GM18951 (cell line): ENCODE results near the gene CHAT.

Experiments
- POLR2A ChIP-seq: IDR thresholded peaks from 4 replicates; pipeline ENCODE4 v1.6.1; 2011; ENCODE audit warnings: mild to moderate bottlenecking; ENCODE audit not compliant: insufficient read length, insufficient read depth; ENCODE audit errors: extremely low read depth
- in situ Hi-C: fragments of 300-500 bp; cut with MboI; formaldehyde crosslinking; loops from one replicate; pipeline ENCODE4 v1.12.0; 2022; ENCODE audit warnings: low sequenced_read_pairs, mixed read lengths, inconsistent platforms; ENCODE audit not compliant: unreplicated experiment

The CHAT gene

DNA sequence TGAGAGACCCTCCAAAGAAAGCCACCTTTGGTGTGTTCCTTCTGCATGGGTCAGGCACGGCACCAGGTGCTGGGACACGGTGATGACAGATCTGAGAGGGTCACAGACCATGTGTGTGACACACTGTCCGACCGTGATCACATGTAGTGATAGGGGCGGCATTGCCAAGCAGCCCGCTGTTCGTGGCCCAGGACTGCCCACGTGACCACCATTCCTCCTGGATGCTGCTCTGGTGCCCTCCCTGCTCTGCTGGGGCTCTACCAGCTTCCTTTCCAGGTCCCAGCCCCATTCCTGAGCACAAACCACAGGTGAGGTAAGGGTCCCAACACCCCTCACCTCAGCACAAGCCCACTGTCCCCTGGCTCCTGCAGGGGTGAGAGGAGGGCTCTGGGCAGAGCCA lies 13.8 kb upstream of the CHAT start:
- TF ChIP-seq POLR2A = no peak
- in situ Hi-C loops = no loop called here

DNA sequence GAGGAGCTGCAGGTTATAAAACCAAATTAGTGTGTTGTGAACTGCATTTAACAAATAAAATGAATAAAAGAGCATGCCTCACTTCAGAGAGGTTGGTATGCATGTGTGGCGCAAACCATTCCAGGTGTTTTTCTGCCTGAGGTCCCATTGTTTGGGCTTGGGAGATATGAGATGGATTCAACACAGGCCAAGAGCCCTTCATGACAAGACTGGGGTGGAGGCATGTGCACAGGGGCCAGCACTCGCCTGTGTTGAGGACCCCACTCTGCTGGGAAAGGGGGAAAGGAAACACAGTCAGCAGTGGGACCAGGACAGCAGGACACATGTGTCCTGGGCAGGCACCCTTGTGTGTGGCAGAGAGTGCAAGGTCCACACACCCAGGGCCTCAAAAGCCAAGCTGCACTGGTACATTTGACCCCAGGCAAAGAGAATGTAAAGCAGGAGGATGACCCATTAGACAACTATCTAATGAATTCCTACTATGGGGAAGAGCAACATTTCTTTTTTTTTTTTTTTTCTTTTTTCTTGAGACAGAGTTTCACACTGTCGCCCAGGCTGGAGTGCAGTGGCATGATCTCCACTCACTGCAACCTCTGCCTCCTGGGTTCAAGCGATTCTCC lies 12.9 kb upstream of the CHAT start:
- TF ChIP-seq POLR2A = no peak
- in situ Hi-C loops = no loop called here

DNA sequence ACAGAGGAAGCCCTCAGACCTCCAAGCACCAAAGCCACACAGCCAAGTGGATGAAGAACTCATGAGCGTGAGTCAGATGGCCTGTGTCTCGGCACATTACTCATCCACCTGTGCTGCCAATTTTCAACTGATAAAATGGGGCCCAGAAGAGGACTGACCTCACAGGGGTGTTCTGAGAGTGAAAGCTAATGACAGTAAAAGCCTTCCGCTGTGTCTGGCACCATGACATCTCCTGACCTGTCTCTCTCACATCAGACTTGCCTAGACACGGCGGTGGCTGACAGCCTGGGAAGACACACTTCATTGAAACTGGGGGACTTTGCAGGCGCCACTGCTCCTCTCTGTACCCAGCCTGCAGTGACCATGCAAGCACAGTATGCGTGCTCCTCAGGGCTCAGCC lies 12.0 kb upstream of the CHAT start:
- TF ChIP-seq POLR2A = no peak
- in situ Hi-C loops = no loop called here

DNA sequence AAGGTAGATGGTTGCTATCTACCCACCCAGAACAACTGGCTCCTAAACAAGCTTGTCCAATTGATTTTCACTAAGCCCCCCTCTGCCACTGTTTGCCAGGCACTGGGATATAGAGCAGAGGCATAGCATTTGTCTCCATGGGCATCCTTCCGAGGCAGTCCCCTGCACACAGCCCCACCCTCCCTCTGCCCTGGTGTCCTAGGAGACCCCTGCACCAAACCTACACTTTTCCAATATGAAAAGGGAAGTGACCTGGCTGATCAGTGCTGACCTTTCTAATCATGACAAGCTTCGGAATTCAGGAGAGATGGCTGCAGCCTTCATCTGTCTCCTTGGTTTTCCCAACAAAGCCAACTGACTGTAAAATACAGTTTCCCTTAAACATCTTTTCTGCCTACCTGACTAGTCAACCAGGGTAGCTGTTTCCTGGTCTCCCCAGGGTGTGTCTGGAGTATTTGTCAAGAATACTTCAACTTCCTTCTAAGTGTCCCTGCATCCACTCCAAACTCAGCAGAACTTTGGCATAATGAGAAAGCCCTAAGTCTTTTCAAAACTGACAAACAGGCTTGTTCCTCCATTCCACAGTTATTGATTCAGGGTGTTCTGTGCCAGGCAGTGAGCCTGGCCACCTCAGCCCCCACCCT lies 11.3 kb upstream of the CHAT start:
- no peak for TF ChIP-seq POLR2A
- in situ Hi-C loops = no loop called here

DNA sequence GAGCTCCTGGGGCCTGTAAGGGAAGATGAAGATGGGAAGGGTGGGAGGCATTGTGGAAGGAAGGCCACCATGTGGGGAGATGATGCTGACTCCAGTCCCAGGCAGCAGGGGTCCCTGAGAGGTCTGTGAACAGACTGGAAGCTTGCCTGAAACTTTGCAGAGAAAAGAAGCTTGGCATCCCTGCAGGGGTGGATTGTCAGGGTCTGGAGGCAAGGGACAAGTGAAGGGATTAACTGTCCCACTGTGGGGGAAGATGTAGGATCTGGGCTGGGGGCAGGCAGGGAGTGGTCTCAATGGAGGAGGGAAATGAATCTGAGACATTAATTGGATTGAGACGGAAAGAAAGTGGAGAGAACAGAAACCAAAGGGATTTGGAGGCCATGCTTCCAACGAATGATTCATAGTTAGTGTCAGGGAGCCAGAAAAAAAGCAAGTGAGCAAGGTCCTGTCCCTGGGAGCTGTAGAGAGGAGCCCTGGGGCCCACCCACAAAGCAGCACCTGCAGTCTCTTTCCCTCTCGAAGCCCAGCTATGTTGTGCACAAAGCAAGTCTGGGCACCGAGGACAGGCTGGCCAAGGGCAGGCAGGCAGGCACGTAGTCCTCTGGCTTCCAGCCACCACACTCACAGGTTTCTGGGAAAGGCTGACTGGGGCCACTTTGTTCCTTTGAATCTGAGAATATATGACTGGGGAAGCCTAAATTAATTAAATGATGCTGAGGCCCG lies 8.5 kb upstream of the CHAT start:
- no peak for TF ChIP-seq POLR2A
- in situ Hi-C loops = no loop called here

DNA sequence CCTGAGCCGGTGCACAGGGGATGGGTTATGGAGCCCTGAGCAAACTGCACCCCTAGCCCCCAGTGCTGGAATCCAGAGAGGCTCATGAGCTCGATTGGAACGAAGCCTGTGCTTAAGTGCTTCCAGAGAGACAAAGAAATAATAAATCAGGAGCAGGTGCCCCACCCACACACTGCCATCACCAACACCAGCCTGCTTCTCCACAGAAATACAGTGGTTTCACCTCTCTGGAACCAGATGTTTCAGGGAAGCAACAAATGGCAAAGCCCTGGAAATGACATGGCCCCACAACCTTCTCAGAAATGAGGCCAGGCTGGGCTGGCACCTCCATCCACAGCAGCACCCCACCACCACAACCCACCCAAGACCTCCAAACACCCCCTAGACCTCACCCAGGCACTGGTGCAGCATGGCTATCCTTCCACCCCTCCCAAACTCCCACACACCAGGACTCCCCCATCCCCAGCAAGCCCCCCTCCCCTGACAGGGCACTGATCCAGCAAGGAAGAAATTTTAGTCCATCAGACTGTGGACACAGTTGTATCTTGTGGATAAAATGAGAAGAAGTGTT lies 7.8 kb upstream of the CHAT start:
- no peak for TF ChIP-seq POLR2A
- in situ Hi-C loops = no loop called here

DNA sequence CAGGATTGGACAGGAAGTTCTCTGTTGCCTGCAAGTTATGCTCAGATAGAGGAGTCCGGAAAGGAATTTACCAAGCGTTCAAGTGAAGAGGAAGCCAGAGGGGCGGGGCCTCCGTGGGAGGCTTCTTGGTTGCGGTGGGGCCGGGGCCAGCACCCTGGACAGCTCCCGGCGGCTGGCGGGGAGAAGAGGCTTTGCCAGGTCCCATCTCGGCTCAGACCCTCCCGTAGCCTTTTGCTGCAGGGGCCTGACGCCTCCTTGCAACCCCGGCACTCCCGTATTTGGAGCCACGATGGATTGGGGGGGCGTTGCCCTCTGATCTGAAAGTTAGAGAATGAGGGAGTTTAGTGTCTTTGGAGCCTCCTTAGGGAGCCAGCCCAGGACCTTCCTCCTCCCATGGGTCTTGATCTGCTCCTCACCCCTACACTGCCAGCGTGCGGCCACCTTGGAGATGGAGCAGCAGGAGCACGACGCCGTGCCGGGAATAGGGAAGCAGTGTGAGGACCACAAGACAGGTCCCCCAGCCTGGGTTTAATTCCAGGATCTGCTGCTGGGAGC lies 6.8 kb upstream of the CHAT start:
- no peak for TF ChIP-seq POLR2A
- in situ Hi-C loops = no loop called here

DNA sequence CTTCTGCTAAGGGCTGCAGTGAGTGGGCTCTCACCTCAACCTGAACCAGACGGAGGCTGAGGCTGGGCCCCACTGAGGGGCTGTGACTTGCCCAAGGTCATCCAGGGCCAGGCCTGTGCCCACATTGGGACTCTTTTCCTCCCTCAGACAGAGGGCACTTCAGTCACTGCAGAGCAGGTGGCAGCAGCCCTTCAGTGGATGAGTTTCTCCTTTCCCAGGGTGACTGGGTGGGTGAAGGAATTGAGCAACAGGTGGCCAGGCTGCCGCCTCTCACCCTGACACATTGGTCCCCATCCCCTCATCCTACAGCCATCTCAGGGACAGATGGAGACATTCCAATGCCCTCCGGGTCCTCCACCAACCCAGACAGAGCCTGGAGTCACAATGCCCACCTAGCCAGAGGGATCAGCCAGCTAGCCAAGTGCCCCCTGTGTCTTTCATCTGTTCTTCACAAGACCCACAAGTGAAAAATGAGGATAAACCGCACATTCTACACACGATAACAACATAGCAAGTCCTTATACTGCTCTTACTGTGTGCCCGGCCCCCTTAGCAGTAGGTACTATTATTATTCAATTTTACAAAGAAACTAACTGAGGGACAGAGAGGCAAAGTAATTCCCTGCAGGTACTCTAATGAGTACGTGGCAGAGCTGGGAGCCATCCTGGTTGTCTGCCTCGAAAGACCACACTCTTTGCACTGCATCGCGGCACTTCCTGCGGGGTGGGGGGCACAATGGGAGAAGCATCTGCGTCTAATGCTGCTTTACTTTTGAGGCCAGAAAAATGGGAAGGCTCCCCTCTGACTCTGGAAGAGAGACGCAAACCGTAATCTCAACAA lies 5.5 kb upstream of the CHAT start:
- in situ Hi-C loops = no loop called here
- no peak for TF ChIP-seq POLR2A

DNA sequence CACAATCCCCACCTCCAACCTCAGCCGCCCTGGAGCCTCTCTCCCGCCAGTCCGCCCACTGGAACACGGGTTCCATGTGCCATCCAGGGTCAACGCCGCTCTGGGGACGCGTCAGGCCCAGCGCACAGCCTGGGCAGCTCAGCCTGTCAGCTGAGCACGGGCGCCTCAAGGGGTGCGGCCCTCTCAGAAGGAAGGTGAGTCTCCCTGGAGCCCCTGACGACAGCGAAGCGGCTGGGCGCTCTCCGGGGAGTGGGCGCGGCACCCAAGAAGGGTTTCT lies 4.9 kb upstream of the CHAT start:
- in situ Hi-C loops = no loop called here

DNA sequence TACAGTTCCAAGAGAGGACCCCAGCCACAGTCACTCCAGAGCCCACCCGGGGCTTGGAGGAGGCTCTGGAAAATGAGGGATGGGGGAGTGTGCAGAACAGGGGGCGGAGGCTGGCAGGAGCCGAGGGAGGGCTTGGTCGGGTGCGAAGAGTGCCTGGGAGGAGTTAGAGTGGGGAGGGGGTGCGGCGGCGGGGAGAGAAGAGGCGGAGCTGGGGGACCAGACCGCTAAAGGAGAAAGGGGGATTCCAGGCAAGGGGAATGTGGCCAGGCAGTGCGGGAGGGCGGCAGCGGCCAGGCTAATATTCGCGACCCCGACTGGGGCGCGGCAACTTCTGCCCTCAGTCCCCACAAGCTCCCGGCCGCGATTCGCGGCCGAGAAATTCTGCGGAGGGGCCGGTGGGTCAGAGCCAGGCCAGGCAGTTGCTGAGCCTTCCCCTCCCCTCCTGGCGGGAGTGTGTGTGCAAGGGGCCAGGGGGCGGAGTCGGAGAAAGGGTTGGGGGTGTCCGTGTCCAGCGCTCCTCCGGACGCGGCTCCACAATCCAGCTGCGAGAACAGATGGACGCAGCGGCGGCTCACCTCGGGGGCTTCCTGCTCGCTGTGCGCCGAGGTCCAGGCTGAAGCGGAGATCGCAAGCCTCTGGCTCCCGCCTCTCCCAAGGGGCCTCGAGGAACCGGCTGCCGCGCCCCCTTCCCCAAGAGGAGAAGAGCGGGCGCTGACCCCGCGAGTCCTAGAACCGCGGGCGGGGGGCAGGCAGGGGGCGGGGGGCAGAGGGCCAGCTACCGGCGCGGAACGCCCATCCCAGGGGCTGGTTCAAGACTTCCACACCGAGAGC lies 4.3 kb upstream of the CHAT start:
- in situ Hi-C loops = no loop called here
- TF ChIP-seq POLR2A = no peak

More for the DNA sequence above, 4.9 kb upstream of the CHAT start:
- no peak for TF ChIP-seq POLR2A

DNA sequence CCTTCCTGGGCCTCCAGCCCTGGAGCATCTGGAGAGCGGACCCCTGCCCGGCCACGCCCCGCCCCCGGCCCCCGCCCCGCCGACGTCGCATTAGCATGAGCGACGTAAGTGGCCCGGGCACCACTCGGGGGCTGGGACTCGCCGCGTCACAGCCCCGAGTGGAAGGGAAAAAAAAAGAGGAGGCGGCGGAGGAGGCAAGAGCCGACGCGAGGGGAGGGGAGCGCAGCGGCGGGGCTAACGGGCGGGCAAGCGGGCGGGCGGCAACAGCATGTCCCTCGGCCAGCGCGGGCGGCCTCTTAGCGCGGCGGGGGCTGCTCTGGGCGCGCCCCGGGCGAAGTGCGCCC lies 3.8 kb upstream of the CHAT start, which contains the start of gene SLC18A3:
SLC18A3 (plus strand) TSS at position 197 of the 344 bp plus-strand sequence. CDS start 431 bp downstream, outside the sequence.
- TF ChIP-seq POLR2A = no peak
- in situ Hi-C loops = no loop called here
